H1 (cell line): Measurements from ENCODE around the gene CDH19. TPM values are rescaled to one million over a fixed set of nuclear protein-coding genes. Genes with fewer than 3 reads are reported as not detected.

Experiments used
- CTCF ChIA-PET: fragments of 300-600 bp; sonication (Branson Sonifier 250); formaldehyde crosslinking; loops from one replicate; lab custom pipeline; 2021; ENCODE audit not compliant: partially characterized antibody; lab: Charles Lee
- POLR2A ChIA-PET: fragments of 300-600 bp; sonication (Branson Sonifier 250); formaldehyde crosslinking; loops from one replicate; lab custom pipeline; 2021; ENCODE audit warnings: inconsistent platforms; ENCODE audit not compliant: partially characterized antibody; lab: Charles Lee
- DNase-seq, 2 experiments: peaks; one replicate each; pipeline versions ENCODE4 v3.0.0 to v3.0.0-alpha.2; 2010 to 2022; ENCODE audit warnings: low spot score in 2 of 2, low read depth in 1 of 2, mixed read lengths in 1 of 2
- FAIRE-seq: peaks from 2 replicates; lab custom pipeline; 2011; peaks lifted over from hg19 to GRCh38; lab: Jason Lieb, UNC
- H2AFZ ChIP-seq: 2 replicates; pipeline ENCODE4 v1.8.1; 2012; ENCODE audit warnings: low read length, inconsistent platforms
- H2AK5ac ChIP-seq: 2 replicates; pipeline ENCODE4 v1.6.1; 2013; ENCODE audit warnings: low read depth, low read length
- H2BK120ac ChIP-seq: replicated peaks from 2 replicates; pipeline ENCODE3; 2013; ENCODE audit warnings: low read depth, low read length, inconsistent platforms
- H2BK12ac ChIP-seq: 2 replicates; pipeline ENCODE4 v1.6.1; 2013; ENCODE audit warnings: low read depth, low read length
- H2BK15ac ChIP-seq: 2 replicates; pipeline ENCODE4 v1.6.1; 2013; ENCODE audit warnings: low read length
- H2BK20ac ChIP-seq: 2 replicates; pipeline ENCODE4 v1.6.1; 2013; ENCODE audit warnings: low read length
- H2BK5ac ChIP-seq: 2 replicates; pipeline ENCODE4 v1.6.1; 2013; ENCODE audit warnings: low read depth, low read length
- H3K14ac ChIP-seq: 2 replicates; pipeline ENCODE4 v1.6.1; 2013; ENCODE audit warnings: inconsistent platforms; ENCODE audit not compliant: insufficient read length
- H3K18ac ChIP-seq: 2 replicates; pipeline ENCODE4 v1.6.1; 2013; ENCODE audit warnings: low read length; ENCODE audit errors: extremely low read depth
- H3K23ac ChIP-seq: 2 replicates; pipeline ENCODE4 v1.6.1; 2013; ENCODE audit warnings: inconsistent platforms; ENCODE audit not compliant: insufficient read length
- H3K23me2 ChIP-seq: 2 replicates; pipeline ENCODE4 v1.6.1; 2013; ENCODE audit warnings: low read depth, low read length
- H3K27ac ChIP-seq: 2 replicates; pipeline ENCODE4 v1.6.1; 2011; ENCODE audit warnings: low read depth, low read length, inconsistent platforms
- H3K27me3 ChIP-seq, 4 experiments: replicated peaks in 1 of 4; 1 replicate in 1 of 4; 2 replicates in 3 of 4; pipeline versions ENCODE4 v1.6.1 to v1.8.1; 2011 to 2013; ENCODE audit warnings: low read length in 3 of 4, mild to moderate bottlenecking in 3 of 4, inconsistent platforms in 2 of 4, mixed read lengths in 2 of 4, moderate library complexity in 1 of 4; ENCODE audit not compliant: control insufficient read depth in 3 of 4, insufficient read depth in 3 of 4; ENCODE audit errors: extremely low read depth in 1 of 4
- H3K36me3 ChIP-seq, 4 experiments: 2 replicates each; pipeline versions ENCODE4 v1.6.1 to v1.8.1; 2011 to 2013; ENCODE audit warnings: mild to moderate bottlenecking in 4 of 4, low read length in 3 of 4, moderate library complexity in 2 of 4, control low read depth in 1 of 4, inconsistent platforms in 1 of 4; ENCODE audit not compliant: insufficient read depth in 4 of 4, control insufficient read depth in 2 of 4
- H3K4ac ChIP-seq: replicated peaks from 2 replicates; pipeline ENCODE3; 2013; ENCODE audit warnings: low read length, low read depth, mixed read lengths, inconsistent platforms; ENCODE audit not compliant: insufficient read length
- H3K4me1 ChIP-seq, 4 experiments: replicated peaks in 1 of 4; 1 replicate in 1 of 4; 2 replicates in 3 of 4; pipeline versions ENCODE4 v1.6.1 to v1.8.1; 2011 to 2013; ENCODE audit warnings: low read length in 3 of 4, inconsistent platforms in 2 of 4, mixed read lengths in 1 of 4; ENCODE audit not compliant: insufficient read depth in 4 of 4, control insufficient read depth in 3 of 4
- H3K4me2 ChIP-seq, 2 experiments: 2 replicates each; pipeline versions ENCODE4 v1.6.1 to v1.8.1; 2011 to 2013; ENCODE audit warnings: low read depth in 2 of 2, low read length in 2 of 2, control low read depth in 1 of 2, inconsistent platforms in 1 of 2, mild to moderate bottlenecking in 1 of 2; ENCODE audit not compliant: insufficient read depth in 1 of 2
- H3K4me3 ChIP-seq, 4 experiments: fragments of 200-600, 300-600 bp in 1 of 4; sonication (generic), shearing (Covaris generic), sonication (Bioruptor Twin) in 1 of 4; 2 replicates each; pipeline versions ENCODE4 v1.5.1 to v1.8.1; 2011 to 2016; ENCODE audit warnings: low read length in 4 of 4, low read depth in 3 of 4, control low read depth in 2 of 4, inconsistent platforms in 2 of 4, mild to moderate bottlenecking in 2 of 4, mixed read lengths in 1 of 4, moderate library complexity in 1 of 4; ENCODE audit not compliant: insufficient read depth in 2 of 4; ENCODE audit errors: extremely low read depth in 1 of 4
- H3K56ac ChIP-seq: replicated peaks from 2 replicates; pipeline ENCODE3; 2013; ENCODE audit warnings: low read depth, mild to moderate bottlenecking, mixed read lengths, low read length, inconsistent platforms; ENCODE audit not compliant: insufficient read length
- H3K79me1 ChIP-seq: 2 replicates; pipeline ENCODE4 v1.6.1; 2013; ENCODE audit warnings: low read depth, low read length, control low read depth
- H3K79me2 ChIP-seq, 2 experiments: 2 replicates each; pipeline versions ENCODE4 v1.6.1 to v1.8.1; 2012 to 2013; ENCODE audit warnings: low read length in 2 of 2, mild to moderate bottlenecking in 2 of 2, inconsistent platforms in 1 of 2; ENCODE audit not compliant: insufficient read depth in 2 of 2, control insufficient read depth in 1 of 2
- H3K9ac ChIP-seq, 4 experiments: replicated peaks in 1 of 4; 1 replicate in 1 of 4; 2 replicates in 3 of 4; pipeline versions ENCODE4 v1.6.1 to v1.8.1; 2011 to 2013; ENCODE audit warnings: low read depth in 3 of 4, low read length in 3 of 4, control low read depth in 2 of 4, mild to moderate bottlenecking in 2 of 4, moderate library complexity in 2 of 4, inconsistent platforms in 1 of 4; ENCODE audit errors: extremely low read depth in 1 of 4
- H3K9me3 ChIP-seq, 2 experiments: 2 replicates each; pipeline versions ENCODE4 v1.6.1 to v1.8.1; 2012 to 2013; ENCODE audit warnings: mild to moderate bottlenecking in 2 of 2, moderate library complexity in 2 of 2, control low read depth in 1 of 2, inconsistent platforms in 1 of 2, low read depth in 1 of 2, low read length in 1 of 2, mixed read lengths in 1 of 2; ENCODE audit not compliant: insufficient read depth in 2 of 2
- H4K20me1 ChIP-seq, 2 experiments: replicated peaks in 1 of 2; 2 replicates each; pipeline versions ENCODE3 to v1.8.1; 2011 to 2013; ENCODE audit warnings: inconsistent platforms in 2 of 2, low read length in 2 of 2, mild to moderate bottlenecking in 1 of 2; ENCODE audit not compliant: insufficient read depth in 2 of 2, control insufficient read depth in 1 of 2
- H4K5ac ChIP-seq: 2 replicates; pipeline ENCODE4 v1.6.1; 2013; ENCODE audit warnings: low read length, low read depth, mixed read lengths, inconsistent platforms; ENCODE audit not compliant: insufficient read length
- H4K8ac ChIP-seq: 2 replicates; pipeline ENCODE4 v1.8.0; 2013; ENCODE audit warnings: mild to moderate bottlenecking, moderate library complexity, low read length, inconsistent platforms; ENCODE audit not compliant: insufficient read depth; ENCODE audit errors: extremely low read depth
- H4K91ac ChIP-seq: replicated peaks from 2 replicates; pipeline ENCODE3; 2013; ENCODE audit warnings: low read length, mixed read lengths, inconsistent platforms; ENCODE audit not compliant: insufficient read length
- CHD1 ChIP-seq: IDR thresholded peaks from 2 replicates; pipeline ENCODE4 v1.6.1; 2012; ENCODE audit warnings: low read depth, low read length, improper control_type of control experiment
- CTBP2 ChIP-seq: IDR thresholded peaks from 2 replicates; pipeline ENCODE4 v1.7.0; 2011; ENCODE audit warnings: borderline replicate concordance, mild to moderate bottlenecking, moderate library complexity, mixed read lengths, low read length; ENCODE audit not compliant: insufficient read depth, insufficient read length
- KDM1A ChIP-seq: fragments of 200-600, 300-600 bp; sonication (generic); IDR thresholded peaks from 2 replicates; pipeline ENCODE4 v1.7.1; 2016; ENCODE audit warnings: mild to moderate bottlenecking, low read length, borderline replicate concordance
- MAFK ChIP-seq: IDR thresholded peaks from 2 replicates; pipeline ENCODE4 v1.6.1; 2012; ENCODE audit warnings: low read depth, mild to moderate bottlenecking, improper control_type of control experiment, low read length
- NRF1 ChIP-seq: IDR thresholded peaks from 2 replicates; pipeline ENCODE4 v1.6.1; 2011; ENCODE audit warnings: mild to moderate bottlenecking, low read depth, low read length, improper control_type of control experiment
- RBBP5 ChIP-seq: IDR thresholded peaks from 2 replicates; pipeline ENCODE4 v1.7.1; 2012; ENCODE audit warnings: low read depth, mild to moderate bottlenecking, inconsistent platforms, low read length, moderate library complexity, borderline replicate concordance
- RNF2 ChIP-seq: fragments of 200-900, 300-1000 bp; sonication (generic); IDR thresholded peaks from 2 replicates; pipeline ENCODE4 v1.7.1; 2016; ENCODE audit warnings: borderline replicate concordance, low read depth, mild to moderate bottlenecking, antibody characterized with exemption, low read length; ENCODE audit not compliant: poor library complexity, severe bottlenecking; ENCODE audit errors: missing control alignments
- SP1 ChIP-seq: IDR thresholded peaks from 2 replicates; pipeline ENCODE4 v1.6.1; 2011; ENCODE audit warnings: low read depth, low read length
- TCF12 ChIP-seq: IDR thresholded peaks from 2 replicates; pipeline ENCODE4 v1.6.1; 2011; ENCODE audit warnings: low read depth, mild to moderate bottlenecking, low read length
- TEAD4 ChIP-seq: IDR thresholded peaks from 2 replicates; pipeline ENCODE4 v1.6.1; 2012; ENCODE audit warnings: low read depth, low read length, inconsistent platforms, mixed read lengths
- USF2 ChIP-seq: IDR thresholded peaks from 2 replicates; pipeline ENCODE4 v1.6.1; 2011; ENCODE audit warnings: low read length, improper control_type of control experiment
- WGBS, 2 experiments: shearing (Covaris generic) in 1 of 2; methylation state at CpG; one replicate each; pipeline versions ENCODE4 v1.1.6 to v1.1.7; 2013 to 2015; ENCODE audit warnings: low lambda C conversion rate in 2 of 2, mixed read lengths in 2 of 2, inconsistent platforms in 1 of 2, low coverage in 1 of 2, missing lambda C conversion rate in 1 of 2; ENCODE audit not compliant: insufficient replicate concordance in 2 of 2, insufficient coverage in 1 of 2, insufficient read length in 1 of 2; ENCODE audit errors: extremely low coverage in 1 of 2, missing lambda C conversion rate in 1 of 2; 5-methylcytosine and 5-hydroxymethylcytosine counted together
- polyA plus RNA-seq, 7 experiments: library from polyadenylated mRNA; depleted of rRNA in 3 of 7; stranded (reverse) in 5 of 7; unstranded in 2 of 7; fragments of >200 nt in 5 of 7; fragments of 200-250 nt in 2 of 7; gene quantifications; 1 replicate in 5 of 7; 2 replicates in 1 of 7; 4 replicates in 1 of 7; pipeline versions ENCODE4 v1.2.1 to v1.2.3, GENCODE V29; 2011 to 2013; ENCODE audit warnings: missing spikeins in 2 of 7, mixed read lengths in 2 of 7
- total RNA-seq: library from RNA; stranded (reverse); fragmentation: NEBNext Ultra II Directional; extraction: Animal tissue kit (Norgen Biotek cat#: 25700); gene quantifications from 2 replicates; pipeline ENCODE4 v1.2.1, GENCODE V29; 2021

CDH19 gene
- total and polyA plus RNA-seq, 2 of the 8 experiments (the other 6 are each of a cell fraction or from before 2014, with no cell fraction given): not detected

- H2AK5ac ChIP-seq: no peak overlapping the region
- no peak overlapping the region for H3K4ac ChIP-seq
- H3K27me3 ChIP-seq: no peaks in the 10 kb centered on the region
- no peak overlapping the region for H2BK12ac ChIP-seq
- no peak overlapping the region for H3K27ac ChIP-seq
- no peaks in the 10 kb centered on the region for H3K9me3 ChIP-seq
- H4K8ac ChIP-seq: no peak overlapping the region
- no peak overlapping the region for H2BK120ac ChIP-seq
- H4K5ac ChIP-seq: no peak overlapping the region
- no peak overlapping the region for H2BK15ac ChIP-seq
- WGBS, 2 experiments: 86% methylated on average over 14 of the region's 18 CpGs; no CpG with 5 or more reads in 1 of the 2 experiments
- no peaks in the 10 kb centered on the region for H3K23me2 ChIP-seq
- H2AFZ ChIP-seq: no peak overlapping the region; the same call in 1 of the 2 replicates
- no peak overlapping the region for H3K4me2 ChIP-seq
- FAIRE-seq (no peak), DNase-seq (no peak)
- H2BK5ac ChIP-seq: no peak overlapping the region
- H3K14ac ChIP-seq: no peak overlapping the region
- no peak overlapping the region for H3K56ac ChIP-seq
- no peaks in the 10 kb centered on the region for H4K20me1 ChIP-seq
- no peak overlapping the region; a peak in 2 of 7 replicates for H3K9ac ChIP-seq
- ChIA-PET CTCF (interaction anchor here (1.1 to 1.7 kb wide), 3 partner anchors 8 to 93 kb away, joined by 3 to 4 read pairs (median 3); no protein-coding TSS in a partner anchor), POLR2A (no interaction called here)
- no peak overlapping the region for H3K4me3 ChIP-seq
- no peaks in the 10 kb centered on the region for H3K79me1 ChIP-seq
- no peak overlapping the region for H3K18ac ChIP-seq
- no peaks in the 10 kb centered on the region for H3K4me1 ChIP-seq
- no peaks in the 10 kb centered on the region for H3K36me3 ChIP-seq
- no peak overlapping the region for H4K91ac ChIP-seq
- H3K23ac ChIP-seq: no peak overlapping the region
- H3K79me2 ChIP-seq: no peaks in the 10 kb centered on the region
- no peak overlapping the region for H2BK20ac ChIP-seq
- TF ChIP-seq RBBP5 (no peak), USF2 (no peak), MAFK (no peak), CHD1 (no peak), TEAD4 (no peak), CTBP2 (no peak), RNF2 (no peak), TCF12 (no peak), KDM1A (no peak), SP1 (no peak), NRF1 (no peak)
Observed at GRCh38 chr18:66523219-66523991, 80.5 kb downstream of the CDH19 start.
